PFSK-1 (cell line): ENCODE results near the gene ECT2L.

Source experiments
- FOXP2 ChIP-seq: optimal IDR thresholded peaks from 2 replicates; pipeline ENCODE3; 2011; ENCODE audit warnings: borderline replicate concordance, control low read depth, inconsistent platforms; ENCODE audit not compliant: insufficient read depth; ENCODE audit errors: extremely low read length, extremely low read depth
- POLR2AphosphoS5 ChIP-seq: IDR thresholded peaks from 2 replicates; pipeline ENCODE4 v1.6.1; 2012; ENCODE audit warnings: low read depth, mild to moderate bottlenecking, control low read depth, low read length, moderate library complexity
- SIN3A ChIP-seq: IDR thresholded peaks from 2 replicates; pipeline ENCODE4 v1.6.1; 2012; ENCODE audit warnings: mild to moderate bottlenecking, low read length, moderate library complexity, borderline replicate concordance; ENCODE audit not compliant: insufficient read depth
- TAF1 ChIP-seq: IDR thresholded peaks from 2 replicates; pipeline ENCODE4 v1.6.1; 2012; ENCODE audit warnings: low read length, control low read depth, borderline replicate concordance; ENCODE audit not compliant: insufficient read depth
- TF ChIP-seq, protein P1 (sequence below), 2 experiments: IDR thresholded peaks; 2 replicates each; pipeline versions ENCODE4 v1.6.1 to v1.8.0; 2011 to 2012; ENCODE audit warnings: low read depth in 2 of 2, low read length in 2 of 2, control low read depth in 1 of 2, inconsistent platforms in 1 of 2, mild to moderate bottlenecking in 1 of 2, moderate library complexity in 1 of 2; ENCODE audit not compliant: insufficient read depth in 1 of 2

ECT2L gene

DNA sequence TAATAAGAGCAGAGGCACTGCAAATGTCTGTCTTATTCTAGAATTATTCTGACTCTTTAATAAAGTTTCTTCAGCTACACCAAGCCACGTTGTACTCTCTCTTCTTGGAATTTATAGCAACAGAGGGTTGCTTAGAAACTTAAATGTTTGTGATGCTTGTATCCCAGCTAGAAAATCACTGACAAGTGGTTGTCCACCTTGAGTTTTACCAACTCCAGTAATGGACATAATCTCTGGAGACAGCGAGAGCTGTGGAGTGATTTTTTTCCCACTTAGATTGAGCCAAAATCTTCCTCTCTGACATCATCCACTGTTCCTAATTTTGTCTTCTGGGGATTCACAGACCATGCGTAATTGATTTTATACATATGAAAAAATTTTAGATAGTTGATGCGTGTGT lies 8.0 kb downstream of the ECT2L start:
- TF ChIP-seq POLR2AphosphoS5, result no peak
- TF ChIP-seq, protein P1, sequence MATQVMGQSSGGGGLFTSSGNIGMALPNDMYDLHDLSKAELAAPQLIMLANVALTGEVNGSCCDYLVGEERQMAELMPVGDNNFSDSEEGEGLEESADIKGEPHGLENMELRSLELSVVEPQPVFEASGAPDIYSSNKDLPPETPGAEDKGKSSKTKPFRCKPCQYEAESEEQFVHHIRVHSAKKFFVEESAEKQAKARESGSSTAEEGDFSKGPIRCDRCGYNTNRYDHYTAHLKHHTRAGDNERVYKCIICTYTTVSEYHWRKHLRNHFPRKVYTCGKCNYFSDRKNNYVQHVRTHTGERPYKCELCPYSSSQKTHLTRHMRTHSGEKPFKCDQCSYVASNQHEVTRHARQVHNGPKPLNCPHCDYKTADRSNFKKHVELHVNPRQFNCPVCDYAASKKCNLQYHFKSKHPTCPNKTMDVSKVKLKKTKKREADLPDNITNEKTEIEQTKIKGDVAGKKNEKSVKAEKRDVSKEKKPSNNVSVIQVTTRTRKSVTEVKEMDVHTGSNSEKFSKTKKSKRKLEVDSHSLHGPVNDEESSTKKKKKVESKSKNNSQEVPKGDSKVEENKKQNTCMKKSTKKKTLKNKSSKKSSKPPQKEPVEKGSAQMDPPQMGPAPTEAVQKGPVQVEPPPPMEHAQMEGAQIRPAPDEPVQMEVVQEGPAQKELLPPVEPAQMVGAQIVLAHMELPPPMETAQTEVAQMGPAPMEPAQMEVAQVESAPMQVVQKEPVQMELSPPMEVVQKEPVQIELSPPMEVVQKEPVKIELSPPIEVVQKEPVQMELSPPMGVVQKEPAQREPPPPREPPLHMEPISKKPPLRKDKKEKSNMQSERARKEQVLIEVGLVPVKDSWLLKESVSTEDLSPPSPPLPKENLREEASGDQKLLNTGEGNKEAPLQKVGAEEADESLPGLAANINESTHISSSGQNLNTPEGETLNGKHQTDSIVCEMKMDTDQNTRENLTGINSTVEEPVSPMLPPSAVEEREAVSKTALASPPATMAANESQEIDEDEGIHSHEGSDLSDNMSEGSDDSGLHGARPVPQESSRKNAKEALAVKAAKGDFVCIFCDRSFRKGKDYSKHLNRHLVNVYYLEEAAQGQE (IDR thresholded peaks at IDR 0.05; ENCODE audit: insufficient read depth in 1 of 2, low read depth in 2 of 2, low read length in 2 of 2), result no peak
- no peak for TF ChIP-seq TAF1

DNA sequence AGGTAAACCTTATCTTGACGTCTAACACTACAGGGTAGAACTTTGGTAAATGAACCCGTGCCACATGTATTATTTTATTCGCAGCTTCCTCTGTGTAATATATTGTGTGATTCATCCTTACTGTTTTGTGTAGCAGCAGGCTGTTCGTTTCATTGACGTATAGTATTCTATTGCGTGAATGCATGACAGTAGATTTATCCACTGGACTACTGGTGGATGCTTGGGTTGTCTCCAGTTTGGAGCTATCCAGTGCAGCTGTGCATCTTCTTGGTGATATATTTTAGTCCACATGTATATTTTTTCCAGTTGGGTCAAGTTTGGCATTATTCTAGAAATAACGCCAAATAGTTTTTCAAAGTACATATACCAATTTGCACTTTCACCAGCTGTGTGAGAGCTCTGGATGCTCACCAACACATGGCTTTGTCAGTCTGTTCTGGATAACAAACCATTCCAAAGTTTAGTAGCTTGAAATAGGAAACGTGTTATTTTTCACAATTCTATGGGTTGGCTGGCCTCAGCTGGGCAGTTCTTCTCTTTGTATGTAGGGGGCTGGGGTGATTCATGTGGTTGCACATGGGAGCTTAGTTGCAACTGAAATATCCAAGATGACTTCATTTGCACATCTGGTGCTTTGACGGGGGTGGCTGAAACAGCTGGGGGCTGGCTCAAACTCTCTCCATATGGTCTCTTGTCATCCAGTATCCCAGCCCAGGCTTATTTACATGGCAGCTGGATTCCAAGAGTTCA lies 9.3 kb downstream of the ECT2L start:
- TF ChIP-seq FOXP2 (no peak), SIN3A (no peak), TAF1 (no peak), POLR2AphosphoS5 (no peak)
- TF ChIP-seq, protein P1 (IDR thresholded peaks at IDR 0.05; ENCODE audit: insufficient read depth in 1 of 2, low read depth in 2 of 2, low read length in 2 of 2), result no peak

DNA sequence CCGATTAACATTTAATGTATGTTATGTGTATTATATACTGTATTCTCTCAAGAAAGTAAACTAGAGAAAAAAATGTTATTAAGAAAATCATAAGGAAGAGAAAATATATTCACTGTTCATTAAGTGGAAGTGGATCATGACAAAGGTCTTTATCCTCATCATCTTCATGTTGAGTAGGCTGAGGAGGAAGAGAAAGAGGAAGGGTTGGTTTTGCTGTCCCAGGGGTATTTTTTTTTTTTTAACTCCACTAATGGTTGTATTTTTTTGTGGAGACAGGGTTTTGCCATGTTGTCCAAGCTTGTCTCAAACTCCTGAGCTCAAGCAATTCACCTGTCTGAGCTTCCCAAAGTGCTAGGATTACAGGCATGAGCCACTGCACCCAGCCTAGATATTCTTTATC lies 11.0 kb downstream of the ECT2L start:
- no peak for TF ChIP-seq SIN3A
- TF ChIP-seq TAF1, result no peak

DNA sequence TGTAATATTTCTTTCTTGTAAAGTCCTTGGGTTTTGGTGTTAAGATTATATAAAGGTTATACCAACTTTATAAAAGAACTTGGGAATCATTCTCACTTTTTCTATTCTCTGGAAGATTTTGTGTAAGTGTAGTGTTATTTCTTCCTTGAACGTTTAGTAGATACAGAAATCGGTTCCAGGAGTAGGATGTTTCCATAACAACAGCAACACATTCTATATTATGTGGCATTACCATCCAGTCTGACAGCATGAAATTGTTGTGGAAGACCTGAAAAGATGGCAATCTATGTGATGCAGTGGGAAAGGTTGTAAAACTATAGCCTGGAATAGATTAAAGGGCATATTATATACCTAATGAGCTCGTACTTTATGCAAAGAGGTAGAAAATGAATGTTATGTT lies 13.8 kb downstream of the ECT2L start:
- TF ChIP-seq FOXP2 (no peak), SIN3A (no peak), TAF1 (no peak), POLR2AphosphoS5 (no peak)
- TF ChIP-seq, protein P1 (IDR thresholded peaks at IDR 0.05; ENCODE audit: insufficient read depth in 1 of 2, low read depth in 2 of 2, low read length in 2 of 2), result no peak

- no peak for TF ChIP-seq FOXP2
- TF ChIP-seq, protein P1 (IDR thresholded peaks at IDR 0.05; ENCODE audit: insufficient read depth in 1 of 2, low read depth in 2 of 2, low read length in 2 of 2), result no peak
- TF ChIP-seq POLR2AphosphoS5, result no peak
- TF ChIP-seq SIN3A, result no peak
These were observed 16.0 kb downstream of the ECT2L start for GRCh38 chr6:138811866-138812265.
